Vagina (tissue), 2 donors: ENCODE measurements around the gene BEST3.

ENCODE experiments used
- POLR2A ChIP-seq, 2 donors: fragments of 450-650 bp; IDR thresholded peaks; one replicate each; pipeline ENCODE4 v1.6.1; 2017; ENCODE audit warnings: antibody characterized with exemption in 2 of 2, mild to moderate bottlenecking in 2 of 2, moderate library complexity in 2 of 2
- TF ChIP-seq, protein P1 (sequence below), 3 experiments: fragments of 450-650 bp in 2 of 3; fragments of 200-600 bp in 1 of 3; sonication (generic) in 1 of 3; IDR thresholded peaks; one replicate each; pipeline ENCODE4 v1.5.1; 2017 to 2019; ENCODE audit warnings: antibody characterized with exemption in 3 of 3, mild to moderate bottlenecking in 2 of 3, moderate library complexity in 2 of 3

DNA sequence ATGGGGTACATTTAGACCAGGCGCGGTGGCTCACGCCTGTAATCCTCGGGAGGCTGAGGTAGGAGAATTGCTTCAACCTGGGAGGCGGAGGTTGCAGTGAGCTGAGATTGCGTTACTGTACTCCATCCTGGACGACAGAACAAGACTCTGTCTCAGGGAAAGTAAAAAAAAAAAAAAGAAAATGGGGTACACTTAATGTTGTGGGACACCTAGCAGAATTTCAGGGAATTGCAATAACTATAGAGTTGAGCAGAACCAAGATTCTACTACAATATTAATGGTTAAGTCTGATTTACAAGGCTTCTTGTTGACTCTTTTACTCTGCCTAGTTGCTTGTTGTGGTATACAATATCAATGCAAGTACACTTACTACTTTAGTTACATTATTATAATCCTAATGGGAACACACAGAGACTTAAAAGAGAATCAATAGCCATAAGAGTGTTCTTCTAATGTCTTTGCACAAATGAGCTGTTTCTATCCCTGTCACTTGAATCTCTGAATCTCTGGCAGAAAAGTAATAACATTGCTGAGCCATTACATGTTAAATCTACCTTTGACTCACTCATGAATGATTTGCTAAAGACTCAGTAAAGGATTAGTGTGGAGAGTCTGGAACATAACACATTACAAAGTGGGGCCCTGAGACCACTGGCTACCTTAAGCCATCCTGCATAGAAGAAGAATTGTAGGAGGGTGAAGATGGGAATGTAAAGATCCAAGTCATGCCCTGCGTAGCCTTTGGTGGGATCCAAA, 22.7 kb downstream of the BEST3 start:
- TF ChIP-seq, protein P1, sequence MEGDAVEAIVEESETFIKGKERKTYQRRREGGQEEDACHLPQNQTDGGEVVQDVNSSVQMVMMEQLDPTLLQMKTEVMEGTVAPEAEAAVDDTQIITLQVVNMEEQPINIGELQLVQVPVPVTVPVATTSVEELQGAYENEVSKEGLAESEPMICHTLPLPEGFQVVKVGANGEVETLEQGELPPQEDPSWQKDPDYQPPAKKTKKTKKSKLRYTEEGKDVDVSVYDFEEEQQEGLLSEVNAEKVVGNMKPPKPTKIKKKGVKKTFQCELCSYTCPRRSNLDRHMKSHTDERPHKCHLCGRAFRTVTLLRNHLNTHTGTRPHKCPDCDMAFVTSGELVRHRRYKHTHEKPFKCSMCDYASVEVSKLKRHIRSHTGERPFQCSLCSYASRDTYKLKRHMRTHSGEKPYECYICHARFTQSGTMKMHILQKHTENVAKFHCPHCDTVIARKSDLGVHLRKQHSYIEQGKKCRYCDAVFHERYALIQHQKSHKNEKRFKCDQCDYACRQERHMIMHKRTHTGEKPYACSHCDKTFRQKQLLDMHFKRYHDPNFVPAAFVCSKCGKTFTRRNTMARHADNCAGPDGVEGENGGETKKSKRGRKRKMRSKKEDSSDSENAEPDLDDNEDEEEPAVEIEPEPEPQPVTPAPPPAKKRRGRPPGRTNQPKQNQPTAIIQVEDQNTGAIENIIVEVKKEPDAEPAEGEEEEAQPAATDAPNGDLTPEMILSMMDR (IDR thresholded peaks at IDR 0.05) = no peak
- TF ChIP-seq POLR2A (IDR thresholded peaks at IDR 0.05) = no peak
